H1 (cell line): ENCODE results near the gene AKAP7. TPM values are rescaled to one million over a fixed set of nuclear protein-coding genes. Genes with fewer than 3 reads are reported as not detected.

Source experiments
- EP300 ChIP-seq, 2 experiments: IDR thresholded peaks; 1 replicate in 1 of 2; 2 replicates in 1 of 2; pipeline ENCODE4 v1.6.1; 2011 to 2012; ENCODE audit warnings: low read depth in 2 of 2, low read length in 2 of 2, mild to moderate bottlenecking in 2 of 2, borderline replicate concordance in 1 of 2, inconsistent platforms in 1 of 2, moderate library complexity in 1 of 2
- EZH2 ChIP-seq: fragments of 200-600 bp; sonication (generic); IDR thresholded peaks from 2 replicates; pipeline ENCODE4 v1.7.1; 2012; ENCODE audit warnings: low read depth, mild to moderate bottlenecking, moderate library complexity, low read length, inconsistent platforms; ENCODE audit not compliant: severe bottlenecking
- polyA plus RNA-seq, 7 experiments: library from polyadenylated mRNA; depleted of rRNA in 3 of 7; stranded (reverse) in 5 of 7; unstranded in 2 of 7; fragments of >200 nt in 5 of 7; fragments of 200-250 nt in 2 of 7; gene quantifications; 1 replicate in 5 of 7; 2 replicates in 1 of 7; 4 replicates in 1 of 7; pipeline versions ENCODE4 v1.2.1 to v1.2.3, GENCODE V29; 2011 to 2013; ENCODE audit warnings: missing spikeins in 2 of 7, mixed read lengths in 2 of 7
- total RNA-seq: library from RNA; stranded (reverse); fragmentation: NEBNext Ultra II Directional; extraction: Animal tissue kit (Norgen Biotek cat#: 25700); gene quantifications from 2 replicates; pipeline ENCODE4 v1.2.1, GENCODE V29; 2021
- TF ChIP-seq, protein P1 (sequence below): IDR thresholded peaks from 2 replicates; pipeline ENCODE4 v1.6.1; 2011; ENCODE audit warnings: low read length, improper control_type of control experiment

The AKAP7 gene
- total and polyA plus RNA-seq, 2 of the 8 experiments (the other 6 are each of a cell fraction or from before 2014, with no cell fraction given): 4.7 to 16.9 TPM

GRCh38 chr6:131268303-131268702 lies 133.0 kb downstream of the AKAP7 start (continued):
- TF ChIP-seq, protein P1, sequence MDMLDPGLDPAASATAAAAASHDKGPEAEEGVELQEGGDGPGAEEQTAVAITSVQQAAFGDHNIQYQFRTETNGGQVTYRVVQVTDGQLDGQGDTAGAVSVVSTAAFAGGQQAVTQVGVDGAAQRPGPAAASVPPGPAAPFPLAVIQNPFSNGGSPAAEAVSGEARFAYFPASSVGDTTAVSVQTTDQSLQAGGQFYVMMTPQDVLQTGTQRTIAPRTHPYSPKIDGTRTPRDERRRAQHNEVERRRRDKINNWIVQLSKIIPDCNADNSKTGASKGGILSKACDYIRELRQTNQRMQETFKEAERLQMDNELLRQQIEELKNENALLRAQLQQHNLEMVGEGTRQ: no peak
- TF ChIP-seq EZH2: no peak
- TF ChIP-seq EP300 (IDR thresholded peaks at IDR 0.05; ENCODE audit: borderline replicate concordance in 1 of 2, low read depth in 2 of 2, low read length in 2 of 2): no peak
